Activated T-cell treated with anti-CD3 and anti-CD28 coated beads, Interleukin-2, amount 50 U/mL, for 72 hours (primary cell): ENCODE data around the gene OR5K3. TPM values are rescaled to one million over a fixed set of nuclear protein-coding genes. Genes with fewer than 3 reads are reported as not detected.
"Not testable (repeated sequence)": the region's sequence is repeated elsewhere in the genome, so short reads cannot be mapped to it uniquely, and the experiment has no call there.

Experiments
- ATAC-seq, 2 donors: fragments of 150-1000 bp; cut with Tn5 transposase; replicated peaks in 1 of 2; 2 replicates each; pipeline ENCODE4 v1.10.0; 2021; ENCODE audit warnings: moderate library complexity in 2 of 2, mild to moderate bottlenecking in 1 of 2
- DNase-seq, 2 donors: peaks; one replicate each; pipeline ENCODE4 v3.0.0; 2021 to 2022; ENCODE audit warnings: mixed read lengths in 1 of 2
- H3K27ac Mint-ChIP-seq: one replicate; pipeline ENCODE4 v1.8.0; 2022; ENCODE audit warnings: mild to moderate bottlenecking, moderate library complexity, mixed read lengths
- H3K27me3 Mint-ChIP-seq: one replicate; pipeline ENCODE4 v1.8.0; 2022; ENCODE audit warnings: low read depth, mixed read lengths
- H3K36me3 Mint-ChIP-seq, 2 donors: one replicate each; pipeline ENCODE4 v1.8.0; 2022; ENCODE audit warnings: mixed read lengths in 2 of 2, mild to moderate bottlenecking in 1 of 2; ENCODE audit not compliant: insufficient read depth in 2 of 2
- H3K4me1 Mint-ChIP-seq: one replicate; pipeline ENCODE4 v1.8.0; 2022; ENCODE audit warnings: low read depth, mixed read lengths
- H3K4me3 Mint-ChIP-seq, 2 donors: one replicate each; pipeline ENCODE4 v1.8.0; 2022; ENCODE audit warnings: mild to moderate bottlenecking in 2 of 2, mixed read lengths in 2 of 2, moderate library complexity in 2 of 2
- H3K9me3 Mint-ChIP-seq, 2 donors: one replicate each; pipeline ENCODE4 v1.8.0; 2022; ENCODE audit warnings: mixed read lengths in 2 of 2
- total RNA-seq, 2 donors: library from RNA; stranded (reverse); gene quantifications; one replicate each; pipeline ENCODE4 v1.2.3, GENCODE V29; 2022

OR5K3 gene
- total RNA-seq, 2 donors from 2014 or later, result not detected

DNA sequence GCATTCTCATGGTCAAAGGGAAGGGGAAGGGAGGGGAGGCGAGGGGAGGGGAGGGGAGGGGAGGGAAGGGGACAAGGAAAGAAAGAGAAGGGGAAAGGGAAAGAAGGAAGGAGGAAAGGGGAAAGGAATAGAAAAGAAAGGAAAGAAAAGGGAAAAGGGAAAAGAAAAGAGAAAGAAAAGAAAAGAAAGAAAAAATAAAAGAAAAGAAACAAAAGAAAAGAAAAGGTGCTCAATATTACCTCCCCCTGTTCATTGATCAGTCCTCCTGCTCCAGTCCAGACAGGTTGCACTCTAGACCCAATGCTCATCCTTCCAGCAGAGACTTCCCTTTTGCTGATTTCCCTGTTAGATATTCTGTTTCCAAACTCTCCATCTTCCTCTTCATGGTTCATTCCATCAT is 18.0 kb upstream of the OR5K3 start:
- H3K9me3 Mint-ChIP-seq, result no peaks in the 10 kb centered on the region
- H3K36me3 Mint-ChIP-seq, result no peaks in the 10 kb centered on the region
- DNase-seq, result no peak
- no peak overlapping the region for H3K27ac Mint-ChIP-seq
- H3K4me1 Mint-ChIP-seq, result no peaks in the 10 kb centered on the region
- no peak for ATAC-seq
- no peak overlapping the region for H3K4me3 Mint-ChIP-seq
- peaks cover 12% of the 10 kb centered on the region for H3K27me3 Mint-ChIP-seq

DNA sequence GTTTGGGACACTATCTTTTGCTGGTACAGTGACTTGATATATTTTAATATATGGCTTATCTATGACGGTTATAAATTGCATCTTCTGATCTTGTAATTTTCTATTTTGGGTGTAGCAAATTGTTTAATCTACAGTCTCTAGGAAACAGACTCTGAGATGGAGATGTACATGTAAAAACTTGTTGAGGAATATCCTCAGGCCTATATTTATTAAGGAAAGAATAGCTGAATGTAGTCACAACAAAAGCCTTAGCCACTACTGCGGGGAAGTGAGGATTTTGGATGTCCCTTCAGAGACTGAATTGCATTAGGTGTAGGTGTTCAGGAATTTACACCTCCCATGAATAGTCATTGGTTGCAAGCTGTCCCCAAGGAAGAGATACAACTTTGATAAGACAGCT is 13.8 kb upstream of the OR5K3 start:
- no peaks in the 10 kb centered on the region for H3K36me3 Mint-ChIP-seq
- no peaks in the 10 kb centered on the region for H3K9me3 Mint-ChIP-seq
- DNase-seq (no peak), ATAC-seq (no peak)
- H3K27me3 Mint-ChIP-seq, result peaks cover 14% of the 10 kb centered on the region
- no peaks in the 10 kb centered on the region for H3K4me1 Mint-ChIP-seq
- no peak overlapping the region for H3K27ac Mint-ChIP-seq
- no peak overlapping the region for H3K4me3 Mint-ChIP-seq

DNA sequence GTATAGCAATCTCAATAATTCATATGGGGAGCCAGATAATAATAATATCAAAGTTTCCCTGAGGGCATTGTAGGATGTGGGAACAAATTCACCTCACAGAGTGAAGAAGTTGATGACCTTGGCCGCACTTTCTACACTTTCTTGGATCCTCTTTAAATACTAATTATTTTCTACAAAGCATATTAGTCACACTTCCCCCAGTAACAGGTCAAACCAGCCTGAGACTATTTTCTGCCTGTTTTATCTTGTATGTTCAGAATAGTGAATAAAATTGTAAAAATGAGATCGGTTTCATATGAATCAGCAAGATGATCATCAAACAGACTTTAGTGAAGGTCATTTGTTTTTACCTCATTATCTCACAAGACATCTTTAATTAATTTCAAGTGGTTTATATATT is 2.3 kb upstream of the OR5K3 start:
- DNase-seq (no peak), ATAC-seq (no peak)
- Mint-ChIP-seq H3K27me3 (peaks cover 39% of the 10 kb centered on the region), H3K27ac (no peak overlapping the region), H3K9me3 (no peaks in the 10 kb centered on the region), H3K4me1 (no peaks in the 10 kb centered on the region), H3K36me3 (no peaks in the 10 kb centered on the region), H3K4me3 (no peak overlapping the region)

DNA sequence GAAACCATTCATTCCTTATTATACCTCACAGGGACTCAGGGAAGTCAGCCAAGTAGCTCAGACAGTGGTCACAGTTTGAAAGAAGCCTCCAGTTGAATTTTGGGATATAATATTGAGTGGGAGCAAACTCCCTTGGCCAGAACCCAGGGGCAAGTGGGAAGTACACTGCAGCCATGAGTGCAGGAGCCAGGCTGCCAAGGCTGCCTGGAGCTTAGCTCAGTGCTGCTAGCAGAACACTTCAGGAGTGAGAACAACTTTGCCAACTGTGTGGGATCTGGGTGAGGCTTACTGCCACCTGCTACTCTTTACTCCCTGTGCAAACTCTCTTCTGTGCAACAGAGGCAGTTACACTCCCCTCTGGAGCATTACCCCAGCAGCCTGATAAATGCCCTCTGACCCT is 4.6 kb downstream of the OR5K3 start:
- Mint-ChIP-seq H3K27ac (no peak overlapping the region), H3K27me3 (peaks cover 36% of the 10 kb centered on the region), H3K36me3 (peaks cover 0 to 4% of the 10 kb centered on the region in 2 donors), H3K4me1 (no peaks in the 10 kb centered on the region), H3K4me3 (no peak overlapping the region), H3K9me3 (peaks cover 0 to 4% of the 10 kb centered on the region in 2 donors)
- DNase-seq, result no peak
- no peak for ATAC-seq

DNA sequence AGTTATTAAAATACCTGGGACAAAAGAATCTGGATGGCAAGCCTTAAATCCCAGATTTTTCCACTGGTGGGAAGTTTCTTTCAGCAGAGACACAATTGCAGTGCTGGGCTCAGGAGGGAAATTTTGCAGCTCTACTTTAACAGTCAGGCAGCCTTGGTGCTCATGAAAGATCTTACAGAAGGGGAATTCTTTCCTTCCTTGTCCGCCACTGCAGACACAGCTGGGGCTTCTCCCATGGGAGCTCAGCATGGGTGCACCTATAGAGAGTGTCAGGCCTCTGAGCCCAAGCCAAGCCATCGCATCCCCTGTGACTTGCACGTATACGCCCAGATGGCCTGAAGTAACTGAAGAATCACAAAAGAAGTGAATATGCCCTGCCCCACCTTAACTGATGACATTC is 6.0 kb downstream of the OR5K3 start:
- H3K9me3 Mint-ChIP-seq, H3K27ac Mint-ChIP-seq, H3K36me3 Mint-ChIP-seq, H3K4me3 Mint-ChIP-seq, DNase-seq, H3K4me1 Mint-ChIP-seq, ATAC-seq: not testable (repeated sequence)
- H3K27me3 Mint-ChIP-seq, result peaks cover 25% of the 10 kb centered on the region

DNA sequence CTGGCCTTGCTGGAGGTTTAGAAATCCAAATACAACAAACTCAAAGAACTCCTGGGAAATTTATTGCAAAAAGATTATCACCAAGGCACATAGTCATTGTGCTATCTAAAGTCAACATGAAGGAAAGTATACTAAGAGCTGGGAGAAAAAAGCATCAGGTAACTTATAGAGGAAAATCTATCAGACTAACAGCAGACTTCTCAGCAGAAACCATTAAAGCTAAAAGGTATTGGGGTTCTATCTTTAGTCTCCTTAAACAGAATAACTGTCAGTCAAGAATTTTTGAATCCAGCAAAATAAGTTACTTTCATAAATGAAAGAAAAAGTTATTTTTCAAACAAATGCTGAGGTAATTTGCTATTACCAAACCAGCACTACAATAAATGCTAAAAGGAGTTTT is 8.0 kb downstream of the OR5K3 start:
- H3K36me3 Mint-ChIP-seq, result peaks cover 5 to 9% of the 10 kb centered on the region in 2 donors
- ATAC-seq (no peak), DNase-seq (no peak)
- H3K4me3 Mint-ChIP-seq, result no peak overlapping the region
- H3K27me3 Mint-ChIP-seq, result peaks cover 25% of the 10 kb centered on the region
- H3K9me3 Mint-ChIP-seq, result peaks cover 15 to 20% of the 10 kb centered on the region in 2 donors
- no peaks in the 10 kb centered on the region for H3K4me1 Mint-ChIP-seq
- no peak overlapping the region for H3K27ac Mint-ChIP-seq

DNA sequence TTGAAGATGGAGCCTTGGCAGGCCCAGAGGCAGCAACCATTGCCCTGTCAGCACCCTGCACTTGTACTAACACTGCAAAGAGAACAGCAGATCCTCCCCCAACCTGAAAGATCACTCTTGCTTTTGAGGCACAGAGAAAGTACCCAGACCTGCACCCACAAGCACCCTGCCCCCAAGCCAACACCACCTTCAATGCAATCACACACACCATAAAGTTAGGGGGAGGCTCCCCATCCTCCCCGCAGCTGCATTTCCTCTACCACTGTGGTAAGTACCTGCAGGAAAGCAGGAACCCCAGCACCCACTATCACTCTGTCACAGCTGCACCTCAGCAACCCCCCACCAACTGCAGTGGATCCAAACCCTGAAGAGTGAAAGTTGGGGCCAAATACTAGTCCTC is 12.0 kb downstream of the OR5K3 start:
- H3K4me3 Mint-ChIP-seq, result no peak overlapping the region
- H3K36me3 Mint-ChIP-seq, result peaks cover 22 to 26% of the 10 kb centered on the region in 2 donors
- H3K27me3 Mint-ChIP-seq, result no peaks in the 10 kb centered on the region
- H3K4me1 Mint-ChIP-seq, result no peaks in the 10 kb centered on the region
- ATAC-seq, result no peak
- no peak for DNase-seq
- no peak overlapping the region for H3K27ac Mint-ChIP-seq
- peaks cover 36 to 38% of the 10 kb centered on the region in 2 donors for H3K9me3 Mint-ChIP-seq

DNA sequence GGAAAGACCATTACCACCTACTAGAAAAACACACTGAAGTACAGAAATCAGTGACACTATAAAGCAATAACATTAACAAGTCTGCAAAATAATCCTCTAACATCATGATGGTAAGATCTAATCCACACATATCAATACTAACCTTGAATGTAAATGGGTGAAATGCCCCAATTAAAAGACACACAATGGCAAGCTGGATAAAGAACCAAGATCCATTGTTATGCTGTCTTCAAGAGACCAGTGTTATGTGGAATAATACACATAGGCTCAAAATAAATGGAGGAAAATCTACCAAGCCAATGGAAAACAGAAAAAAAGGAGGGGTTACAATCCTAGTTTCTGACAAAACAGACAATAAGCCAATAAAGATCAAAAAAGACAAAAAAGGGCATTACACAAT is 13.5 kb downstream of the OR5K3 start:
- no peak for ATAC-seq
- Mint-ChIP-seq H3K4me1 (no peaks in the 10 kb centered on the region), H3K9me3 (peaks cover 36 to 39% of the 10 kb centered on the region in 2 donors), H3K27me3 (no peaks in the 10 kb centered on the region), H3K27ac (no peak overlapping the region), H3K4me3 (no peak overlapping the region), H3K36me3 (peaks cover 25 to 27% of the 10 kb centered on the region in 2 donors)
- DNase-seq, result no peak

DNA sequence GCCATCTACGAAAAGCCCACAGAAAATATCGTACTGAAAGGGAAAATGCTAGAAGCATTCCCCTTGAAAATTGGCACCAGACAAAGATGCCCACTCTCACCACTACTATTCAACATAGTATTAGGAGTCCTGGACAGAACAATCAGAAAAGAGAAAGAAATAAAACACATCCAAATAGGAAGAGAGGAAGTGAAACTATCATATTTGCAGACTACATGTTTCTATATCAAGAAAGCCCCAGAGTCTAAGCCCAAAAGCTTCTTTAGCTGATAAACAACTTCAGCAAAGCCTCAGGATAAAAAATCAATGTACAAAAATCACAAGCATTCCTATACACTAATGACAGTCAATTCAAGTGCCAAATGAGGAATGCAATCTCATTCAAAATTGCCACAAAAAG is 15.6 kb downstream of the OR5K3 start:
- Mint-ChIP-seq H3K27me3 (no peaks in the 10 kb centered on the region), H3K27ac (no peak overlapping the region), H3K4me3 (no peak overlapping the region), H3K9me3 (peaks cover 35 to 39% of the 10 kb centered on the region in 2 donors), H3K4me1 (no peaks in the 10 kb centered on the region), H3K36me3 (peaks cover 25 to 32% of the 10 kb centered on the region in 2 donors)
- ATAC-seq (no peak), DNase-seq (no peak)

DNA sequence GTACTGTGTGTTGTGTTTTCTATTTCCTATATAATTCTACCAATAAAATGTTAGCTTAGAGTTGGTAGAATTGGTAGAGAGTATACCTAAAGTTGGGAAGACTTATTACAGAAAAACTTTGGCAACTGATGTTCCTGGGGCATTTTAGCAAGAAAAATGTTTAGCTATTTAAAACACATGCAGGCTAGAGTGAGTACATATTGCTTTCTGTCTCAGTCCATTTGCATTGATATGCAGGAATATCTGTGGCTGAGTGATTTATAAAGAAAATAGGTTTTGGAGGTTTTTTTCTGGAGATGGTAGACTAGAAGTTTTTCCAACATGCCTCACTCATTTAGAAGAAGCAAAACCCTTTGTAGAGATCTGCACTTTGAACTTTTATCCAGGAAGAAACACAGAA is 42.1 kb downstream of the OR5K3 start:
- no peak overlapping the region for H3K4me3 Mint-ChIP-seq
- H3K9me3 Mint-ChIP-seq, result peaks cover 10 to 12% of the 10 kb centered on the region in 2 donors
- DNase-seq, result no peak
- H3K27me3 Mint-ChIP-seq, result no peaks in the 10 kb centered on the region
- peaks cover 10% of the 10 kb centered on the region in 2 donors for H3K36me3 Mint-ChIP-seq
- no peak overlapping the region for H3K27ac Mint-ChIP-seq
- no peaks in the 10 kb centered on the region for H3K4me1 Mint-ChIP-seq
- ATAC-seq, result no peak

DNA sequence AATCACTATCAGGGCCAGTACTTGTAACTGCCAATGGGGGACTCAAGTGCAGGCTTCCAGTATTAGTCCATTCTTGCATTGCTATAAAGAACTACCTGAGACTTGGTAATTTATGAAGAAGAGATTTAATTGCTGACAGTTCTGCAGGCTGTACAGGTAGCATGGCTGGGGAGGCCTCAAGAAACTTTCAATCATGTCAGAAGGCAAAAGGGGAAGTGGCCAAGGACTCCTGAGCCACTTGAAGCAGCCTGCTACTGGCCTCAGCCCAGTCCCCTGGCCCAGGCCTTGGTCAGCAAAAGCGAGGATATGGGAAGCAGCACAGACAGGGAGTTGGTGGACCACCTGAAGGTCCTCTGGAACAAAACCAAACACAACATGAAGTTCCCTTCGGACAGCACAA is 43.3 kb downstream of the OR5K3 start:
- ATAC-seq (no peak), DNase-seq (no peak)
- H3K4me3 Mint-ChIP-seq, result no peak overlapping the region
- H3K36me3 Mint-ChIP-seq, result peaks cover 9 to 10% of the 10 kb centered on the region in 2 donors
- H3K27ac Mint-ChIP-seq, result no peak overlapping the region
- no peaks in the 10 kb centered on the region for H3K27me3 Mint-ChIP-seq
- no peaks in the 10 kb centered on the region for H3K4me1 Mint-ChIP-seq
- H3K9me3 Mint-ChIP-seq, result peaks cover 10 to 12% of the 10 kb centered on the region in 2 donors

DNA sequence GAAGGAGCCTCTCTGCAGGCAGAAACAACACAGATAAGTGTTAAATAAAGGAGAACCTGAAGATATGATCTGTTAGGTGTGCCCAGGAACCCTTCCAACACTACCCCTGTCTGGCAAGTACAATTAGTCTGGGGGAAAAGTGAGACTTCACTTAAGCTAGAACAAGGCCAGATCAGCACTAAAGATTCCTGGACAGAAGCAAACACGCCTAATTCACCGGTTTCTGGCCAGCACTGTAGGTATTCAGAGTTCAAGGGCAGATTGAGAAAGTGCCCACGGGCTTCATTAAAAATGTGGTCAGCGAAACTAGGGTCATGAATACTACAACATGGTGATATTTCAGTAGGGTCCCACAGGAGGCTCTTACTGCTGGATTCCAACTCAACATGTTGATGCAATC is 43.9 kb downstream of the OR5K3 start:
- H3K27me3 Mint-ChIP-seq, result no peaks in the 10 kb centered on the region
- H3K4me1 Mint-ChIP-seq, result no peaks in the 10 kb centered on the region
- DNase-seq, result no peak
- no peak for ATAC-seq
- H3K9me3 Mint-ChIP-seq, result peaks cover 4 to 8% of the 10 kb centered on the region in 2 donors
- no peak overlapping the region for H3K27ac Mint-ChIP-seq
- H3K36me3 Mint-ChIP-seq, result peaks cover 5 to 6% of the 10 kb centered on the region in 2 donors
- H3K4me3 Mint-ChIP-seq, result no peak overlapping the region

DNA sequence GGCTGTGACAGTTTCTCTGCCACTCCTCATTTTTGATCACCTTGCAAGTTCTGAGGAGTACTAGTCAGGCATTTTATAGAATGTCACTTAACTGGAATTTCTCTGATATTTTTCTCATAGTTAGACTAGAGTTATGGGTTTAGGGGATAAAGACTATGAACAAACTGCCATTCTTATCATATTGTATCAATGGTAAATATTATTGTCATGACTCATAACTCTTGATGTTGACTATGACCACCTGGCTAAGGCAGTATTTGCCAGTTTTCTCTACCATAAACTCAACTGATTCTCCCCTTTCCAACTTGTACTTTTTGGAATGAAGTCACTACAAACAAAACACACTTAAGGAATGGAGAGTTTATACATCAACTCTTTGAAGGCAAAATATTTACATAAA is 49.8 kb downstream of the OR5K3 start:
- DNase-seq, result no peak
- Mint-ChIP-seq H3K27ac (no peak overlapping the region), H3K9me3 (no peaks in the 10 kb centered on the region), H3K36me3 (no peaks in the 10 kb centered on the region), H3K27me3 (peaks cover 14% of the 10 kb centered on the region), H3K4me1 (no peaks in the 10 kb centered on the region), H3K4me3 (no peak overlapping the region)
- ATAC-seq, result no peak
